H9 (cell line): ENCODE results near the gene EFNB1. TPM values are rescaled to one million over a fixed set of nuclear protein-coding genes. Genes with fewer than 3 reads are reported as not detected.

Experiments used
- DNase-seq: peaks from one replicate; pipeline ENCODE4 v3.0.0-alpha.2; 2017
- H2AFZ ChIP-seq: one replicate; pipeline ENCODE4 v1.6.1; 2013; ENCODE audit warnings: mild to moderate bottlenecking, low read length, control low read depth, moderate library complexity
- H2AK5ac ChIP-seq: 2 replicates; pipeline ENCODE4 v1.6.1; 2013; ENCODE audit warnings: low read length, control low read depth, mixed read lengths; ENCODE audit not compliant: insufficient read length
- H2BK120ac ChIP-seq: one replicate; pipeline ENCODE4 v1.6.1; 2013; ENCODE audit warnings: low read depth, mild to moderate bottlenecking, low read length, control low read depth, inconsistent platforms; ENCODE audit not compliant: poor library complexity, severe bottlenecking
- H2BK12ac ChIP-seq: 2 replicates; pipeline ENCODE4 v1.6.1; 2013; ENCODE audit warnings: low read length, control low read depth, mixed read lengths, low read depth; ENCODE audit not compliant: insufficient read length
- H2BK15ac ChIP-seq: 2 replicates; pipeline ENCODE4 v1.6.1; 2013; ENCODE audit warnings: low read depth, low read length, control low read depth
- H2BK20ac ChIP-seq: one replicate; pipeline ENCODE4 v1.6.1; 2013; ENCODE audit warnings: low read depth, mild to moderate bottlenecking, low read length, control low read depth, inconsistent platforms; ENCODE audit not compliant: poor library complexity, severe bottlenecking
- H2BK5ac ChIP-seq: 2 replicates; pipeline ENCODE4 v1.6.1; 2013; ENCODE audit warnings: low read length, control low read depth, mixed read lengths; ENCODE audit not compliant: insufficient read length
- H3K14ac ChIP-seq: 2 replicates; pipeline ENCODE4 v1.6.1; 2013; ENCODE audit warnings: low read length, control low read depth; ENCODE audit not compliant: insufficient read depth
- H3K18ac ChIP-seq: 2 replicates; pipeline ENCODE4 v1.6.1; 2013; ENCODE audit warnings: low read depth, mild to moderate bottlenecking, mixed read lengths, low read length, control low read depth; ENCODE audit not compliant: insufficient read length
- H3K23ac ChIP-seq: 2 replicates; pipeline ENCODE4 v1.6.1; 2013; ENCODE audit warnings: low read length, control low read depth, mixed read lengths, low read depth; ENCODE audit not compliant: insufficient read length
- H3K23me2 ChIP-seq: 2 replicates; pipeline ENCODE4 v1.6.1; 2013; ENCODE audit warnings: low read depth, mild to moderate bottlenecking, mixed read lengths, low read length, control low read depth; ENCODE audit not compliant: insufficient read length, poor library complexity, severe bottlenecking
- H3K27ac ChIP-seq: 2 replicates; pipeline ENCODE4 v1.5.1; 2013; ENCODE audit warnings: low read length, control low read depth, mixed read lengths, low read depth; ENCODE audit not compliant: insufficient read length
- H3K27me3 ChIP-seq: 2 replicates; pipeline ENCODE4 v1.6.1; 2013; ENCODE audit warnings: low read length, control low read depth, inconsistent platforms; ENCODE audit not compliant: insufficient read depth
- H3K4ac ChIP-seq: 2 replicates; pipeline ENCODE4 v1.6.1; 2013; ENCODE audit warnings: low read depth, mild to moderate bottlenecking, control low read depth, inconsistent platforms, low read length, moderate library complexity
- H3K4me1 ChIP-seq: 2 replicates; pipeline ENCODE4 v1.6.1; 2013; ENCODE audit warnings: low read length, control low read depth, inconsistent platforms; ENCODE audit not compliant: insufficient read depth
- H3K4me2 ChIP-seq: 2 replicates; pipeline ENCODE4 v1.6.1; 2013; ENCODE audit warnings: low read length, control low read depth, mixed read lengths; ENCODE audit not compliant: insufficient read length, insufficient read depth
- H3K56ac ChIP-seq: 2 replicates; pipeline ENCODE4 v1.6.1; 2013; ENCODE audit warnings: low read depth, mild to moderate bottlenecking, mixed read lengths, low read length, control low read depth; ENCODE audit not compliant: insufficient read length
- H3K79me1 ChIP-seq: 2 replicates; pipeline ENCODE4 v1.6.1; 2013; ENCODE audit warnings: low read depth, mild to moderate bottlenecking, moderate library complexity, low read length, control low read depth, inconsistent platforms; ENCODE audit not compliant: insufficient read depth, poor library complexity, severe bottlenecking
- H3K79me2 ChIP-seq: 2 replicates; pipeline ENCODE4 v1.6.1; 2013; ENCODE audit warnings: low read length, control low read depth, inconsistent platforms; ENCODE audit not compliant: insufficient read depth
- H3K9ac ChIP-seq: 2 replicates; pipeline ENCODE4 v1.6.1; 2013; ENCODE audit warnings: low read length, control low read depth, mixed read lengths; ENCODE audit not compliant: insufficient read length; ENCODE audit errors: extremely low read depth
- H3K9me3 ChIP-seq: one replicate; pipeline ENCODE4 v1.6.1; 2013; ENCODE audit warnings: low read depth, low read length, inconsistent platforms; ENCODE audit not compliant: control insufficient read depth
- H3T11ph ChIP-seq: one replicate; pipeline ENCODE4 v1.6.1; 2013; ENCODE audit warnings: mild to moderate bottlenecking, low read length, control low read depth, inconsistent platforms
- H4K20me1 ChIP-seq: one replicate; pipeline ENCODE4 v1.6.1; 2013; ENCODE audit not compliant: control insufficient read depth, insufficient read length, insufficient read depth
- H4K5ac ChIP-seq: 2 replicates; pipeline ENCODE4 v1.6.1; 2013; ENCODE audit warnings: low read depth, mild to moderate bottlenecking, mixed read lengths, low read length, control low read depth; ENCODE audit not compliant: insufficient read length
- H4K8ac ChIP-seq: replicated peaks from 2 replicates; pipeline ENCODE4 v1.6.1; 2013; ENCODE audit warnings: low read length, control low read depth, mixed read lengths, low read depth; ENCODE audit not compliant: insufficient read length
- H4K91ac ChIP-seq: 2 replicates; pipeline ENCODE4 v1.6.1; 2013; ENCODE audit warnings: low read depth, mild to moderate bottlenecking, moderate library complexity, mixed read lengths, low read length, control low read depth; ENCODE audit not compliant: insufficient read length
- H3K27ac Mint-ChIP-seq, 3 experiments: 2 replicates in 2 of 3; 3 replicates in 1 of 3; pipeline ENCODE4 v1.8.0; 2020 to 2021; ENCODE audit warnings: mixed read lengths in 3 of 3, mild to moderate bottlenecking in 1 of 3, moderate library complexity in 1 of 3
- H3K27me3 Mint-ChIP-seq: 2 replicates; pipeline ENCODE4 v1.8.0; 2021; ENCODE audit warnings: low read depth, mild to moderate bottlenecking, moderate library complexity, mixed read lengths
- H3K36me3 Mint-ChIP-seq, 3 experiments: 2 replicates in 2 of 3; 3 replicates in 1 of 3; pipeline ENCODE4 v1.8.0; 2020 to 2021; ENCODE audit warnings: low read depth in 3 of 3, mixed read lengths in 3 of 3; ENCODE audit not compliant: insufficient read depth in 1 of 3
- H3K4me1 Mint-ChIP-seq, 2 experiments: 2 replicates each; pipeline ENCODE4 v1.8.0; 2020; ENCODE audit warnings: mixed read lengths in 2 of 2
- H3K4me3 Mint-ChIP-seq, 2 experiments: 2 replicates in 1 of 2; 3 replicates in 1 of 2; pipeline ENCODE4 v1.8.0; 2020 to 2021; ENCODE audit warnings: mild to moderate bottlenecking in 2 of 2, mixed read lengths in 2 of 2, moderate library complexity in 1 of 2
- H3K9me3 Mint-ChIP-seq, 2 experiments: 2 replicates in 1 of 2; 3 replicates in 1 of 2; pipeline ENCODE4 v1.8.0; 2020; ENCODE audit warnings: mild to moderate bottlenecking in 2 of 2, mixed read lengths in 2 of 2, moderate library complexity in 1 of 2
- WGBS: extraction: QIAGEN DNeasy Blood & Tissue Kit; methylation state at CpG from one replicate; pipeline ENCODE4 v1.1.7; 2013; ENCODE audit warnings: missing lambda C conversion rate, low lambda C conversion rate, mixed read lengths; ENCODE audit not compliant: insufficient read length; ENCODE audit errors: extremely low coverage; 5-methylcytosine and 5-hydroxymethylcytosine counted together
- total RNA-seq: library from RNA; stranded (reverse); gene quantifications from 2 replicates; pipeline ENCODE4 v1.2.1, GENCODE V29; 2021
- TF ChIP-seq, protein P1 (sequence below): fragments of 200-600 bp; sonication (generic); conservative IDR thresholded peaks from 3 replicates; pipeline ENCODE4 v1.8.0; 2021; ENCODE audit warnings: antibody characterized with exemption, mild to moderate bottlenecking

Gene EFNB1
- total RNA-seq, 1 experiment from 2014 or later = 3.1 TPM

- Histone ChIP-seq H2BK20ac (no peak overlapping the region), H3K4ac (no peak overlapping the region), H3K27me3 (peaks cover 30% of the 10 kb centered on the region; the same call in 1 of the 2 replicates), H3T11ph (no peak overlapping the region), H3K9ac (no peak overlapping the region), H3K4me1 (0 out of 2 replicates have a peak, but pooled peaks cover 2% of the 10 kb centered on the region), H3K27ac (no peak overlapping the region), H2BK5ac (no peak overlapping the region), H2BK120ac (no peak overlapping the region), H3K79me2 (no peaks in the 10 kb centered on the region), H2AK5ac (no peak overlapping the region), H4K8ac (no peak overlapping the region), H3K4me2 (no peak overlapping the region), H4K91ac (no peak overlapping the region), H4K5ac (no peak overlapping the region), H3K23me2 (peaks cover 5% of the 10 kb centered on the region), H3K79me1 (no peaks in the 10 kb centered on the region), H3K18ac (no peak overlapping the region), H4K20me1 (no peaks in the 10 kb centered on the region), H3K14ac (no peak overlapping the region; the same call in 1 of the 2 replicates), H2BK12ac (no peak overlapping the region), H2AFZ (no peak overlapping the region), H3K9me3 (no peaks in the 10 kb centered on the region), H2BK15ac (no peak overlapping the region), H3K23ac (no peak overlapping the region), H3K56ac (no peak overlapping the region)
- peaks cover 0 to 5% (median 0%) of the 10 kb centered on the region in 3 experiments; a peak in 1 of 7 replicates for H3K36me3 Mint-ChIP-seq
- peaks cover 56 to 71% of the 10 kb centered on the region in 2 experiments for H3K9me3 Mint-ChIP-seq
- peaks cover 80% of the 10 kb centered on the region for H3K27me3 Mint-ChIP-seq
- peaks cover 4 to 9% of the 10 kb centered on the region in 2 experiments for H3K4me1 Mint-ChIP-seq
- no peak overlapping the region for H3K4me3 Mint-ChIP-seq
- TF ChIP-seq, protein P1, sequence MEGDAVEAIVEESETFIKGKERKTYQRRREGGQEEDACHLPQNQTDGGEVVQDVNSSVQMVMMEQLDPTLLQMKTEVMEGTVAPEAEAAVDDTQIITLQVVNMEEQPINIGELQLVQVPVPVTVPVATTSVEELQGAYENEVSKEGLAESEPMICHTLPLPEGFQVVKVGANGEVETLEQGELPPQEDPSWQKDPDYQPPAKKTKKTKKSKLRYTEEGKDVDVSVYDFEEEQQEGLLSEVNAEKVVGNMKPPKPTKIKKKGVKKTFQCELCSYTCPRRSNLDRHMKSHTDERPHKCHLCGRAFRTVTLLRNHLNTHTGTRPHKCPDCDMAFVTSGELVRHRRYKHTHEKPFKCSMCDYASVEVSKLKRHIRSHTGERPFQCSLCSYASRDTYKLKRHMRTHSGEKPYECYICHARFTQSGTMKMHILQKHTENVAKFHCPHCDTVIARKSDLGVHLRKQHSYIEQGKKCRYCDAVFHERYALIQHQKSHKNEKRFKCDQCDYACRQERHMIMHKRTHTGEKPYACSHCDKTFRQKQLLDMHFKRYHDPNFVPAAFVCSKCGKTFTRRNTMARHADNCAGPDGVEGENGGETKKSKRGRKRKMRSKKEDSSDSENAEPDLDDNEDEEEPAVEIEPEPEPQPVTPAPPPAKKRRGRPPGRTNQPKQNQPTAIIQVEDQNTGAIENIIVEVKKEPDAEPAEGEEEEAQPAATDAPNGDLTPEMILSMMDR = no peak
- DNase-seq = peak; percentile 7
- H3K27ac Mint-ChIP-seq = no peak overlapping the region
- no CpG with 5 or more reads among the region's 5 CpGs for WGBS
Observed at GRCh38 chrX:68824565-68825125, 4.2 kb upstream of the EFNB1 start.
